HG02798 (cell line): Measurements from ENCODE around the gene NTF3.
"Not testable (repeated sequence)": the region's sequence is repeated elsewhere in the genome, so short reads cannot be mapped to it uniquely, and the experiment has no call there.

Experiments
- ATAC-seq: cut with Tn5 transposase; IDR thresholded peaks from one replicate; pipeline ENCODE4 v1.9.1; 2021; ENCODE audit warnings: mild to moderate bottlenecking; ENCODE audit not compliant: unreplicated experiment, poor library complexity

Gene NTF3

DNA sequence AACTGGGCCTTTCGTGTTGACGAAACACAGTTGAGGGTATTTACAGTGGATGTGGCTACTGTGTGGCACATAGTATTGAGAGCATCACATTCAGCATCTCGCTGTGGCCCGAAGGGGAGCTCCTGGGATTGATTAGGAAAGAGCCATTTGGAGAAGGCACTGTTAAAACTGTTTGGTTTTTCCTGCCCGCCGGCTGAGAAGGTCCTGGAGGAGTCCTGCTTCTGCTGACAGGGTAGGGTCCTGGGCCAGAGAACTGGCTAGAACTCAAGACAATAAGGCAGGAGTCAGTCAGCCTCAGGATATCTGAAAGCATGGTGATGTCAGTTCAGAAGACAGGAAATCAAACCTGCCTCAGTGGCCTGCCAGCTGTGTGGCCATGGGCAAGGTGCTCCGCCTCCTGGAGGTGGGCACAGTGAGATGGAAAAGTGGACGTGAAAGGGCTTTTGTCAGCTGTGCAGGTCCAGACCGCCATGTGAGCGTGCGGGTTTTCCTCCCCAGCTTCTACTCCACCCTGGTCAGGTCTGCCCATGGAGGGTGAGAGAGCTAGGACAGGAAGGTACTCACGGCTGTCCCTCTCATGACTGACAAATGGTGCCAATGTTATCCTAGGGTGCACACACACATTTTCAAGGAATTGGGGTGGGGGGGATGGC lies 92.3 kb downstream of the NTF3 start:
- ATAC-seq = no peak

- no peak for ATAC-seq
Observed at GRCh38 chr12:5524769-5525436, 93.0 kb downstream of the NTF3 start.

DNA sequence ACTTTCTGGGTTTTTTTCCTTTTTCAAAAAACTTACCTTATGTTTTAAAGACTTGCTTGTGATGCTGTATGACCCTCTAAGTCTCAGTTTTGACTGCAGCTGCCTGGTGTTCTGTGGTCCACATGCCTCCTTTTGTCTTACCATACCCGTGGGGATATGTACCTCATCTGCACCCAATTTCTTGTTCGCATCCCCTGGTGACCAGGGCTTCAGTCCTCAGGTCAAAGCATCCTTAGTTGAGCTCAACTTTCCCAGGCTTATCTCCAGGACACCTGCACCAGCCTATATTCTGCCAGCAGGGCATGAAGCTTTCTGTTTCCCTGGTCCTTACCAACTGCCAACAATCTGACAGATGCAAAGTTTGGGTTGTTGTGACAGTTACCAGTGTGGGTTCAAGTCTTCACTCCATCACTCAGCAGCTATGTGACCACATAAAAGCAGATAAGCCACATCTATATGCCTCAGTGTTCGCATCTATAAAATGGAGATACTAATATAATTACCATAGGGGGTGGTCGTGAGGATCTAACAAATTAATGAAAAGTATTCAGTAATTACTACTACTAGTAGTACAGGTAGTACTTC lies 94.0 kb downstream of the NTF3 start:
- no peak for ATAC-seq

DNA sequence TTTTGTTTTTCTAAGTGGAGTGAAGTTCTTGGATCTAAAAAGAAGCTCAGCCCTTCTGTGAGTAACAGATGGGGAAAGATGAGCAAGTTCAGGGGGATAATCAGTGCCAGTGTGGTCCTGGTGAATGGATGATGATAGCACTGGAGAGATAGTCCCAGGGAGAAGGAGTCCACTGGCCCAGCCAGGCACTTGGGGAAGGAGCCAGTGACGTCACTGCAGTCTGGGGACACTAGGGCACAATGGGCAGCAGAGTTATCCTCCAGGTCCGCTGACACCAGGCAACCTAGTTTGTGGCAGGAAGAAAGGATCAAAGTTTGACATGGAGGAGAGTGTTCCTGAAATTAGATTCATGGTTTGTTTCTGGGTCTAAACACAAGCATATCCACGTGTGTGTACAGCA lies 101.5 kb downstream of the NTF3 start:
- ATAC-seq = no peak

GRCh38 chr12:5534426-5535199 lies 102.7 kb downstream of the NTF3 start:
- ATAC-seq = no peak

- ATAC-seq = no peak
Observed at GRCh38 chr12:5535541-5535940, 103.6 kb downstream of the NTF3 start.

DNA sequence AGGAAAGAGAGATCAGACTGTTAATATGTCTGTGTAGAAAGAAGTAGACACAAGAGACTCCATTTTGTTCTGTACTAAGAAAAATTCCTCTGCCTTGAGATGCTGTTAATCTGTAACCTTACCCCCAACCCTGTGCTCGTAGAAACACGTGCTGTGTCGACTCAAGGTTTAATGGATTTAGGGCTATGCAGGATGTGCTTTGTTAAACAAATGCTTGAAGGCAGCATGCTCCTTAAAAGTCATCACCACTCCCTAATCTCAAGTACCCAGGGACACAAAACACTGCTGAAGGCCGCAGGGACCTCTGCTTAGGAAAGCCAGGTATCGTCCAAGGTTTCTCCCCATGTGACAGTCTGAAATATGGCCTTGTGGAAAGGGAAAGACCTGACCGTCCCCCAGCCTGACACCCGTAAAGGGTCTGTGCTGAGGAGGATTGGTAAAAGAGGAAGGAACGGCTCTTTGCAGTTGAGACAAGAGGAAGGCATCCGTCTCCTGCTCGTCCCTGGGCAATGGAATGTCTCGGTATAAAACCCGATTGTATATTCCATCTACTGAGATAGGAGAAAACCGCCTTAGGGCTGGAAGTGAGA lies 105.2 kb downstream of the NTF3 start:
- not testable (repeated sequence) for ATAC-seq

DNA sequence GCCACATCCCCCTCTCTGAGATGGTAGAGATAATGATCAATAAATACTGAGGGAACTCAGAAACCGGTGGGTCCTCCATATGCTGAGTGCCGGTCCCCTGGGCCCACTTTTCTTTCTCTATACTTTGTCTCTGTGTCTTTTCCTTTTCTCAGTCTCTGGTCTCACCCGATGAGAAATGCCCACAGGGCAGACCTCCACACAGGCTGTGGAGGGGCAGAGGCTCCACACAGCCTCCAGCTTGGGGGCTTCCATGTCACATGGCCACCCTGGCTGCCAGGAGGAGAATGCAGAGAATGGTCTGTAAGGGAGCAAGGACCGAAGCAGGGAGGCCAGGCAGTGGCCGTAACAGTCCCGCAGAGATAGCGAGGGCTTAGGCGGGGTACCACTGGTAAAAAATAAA lies 105.9 kb downstream of the NTF3 start:
- no peak for ATAC-seq
